ENCODE measurements around the gene TMED10.

- TF ChIP-seq CTCF (IDR thresholded peaks at IDR 0.05) (no peak), POLR2A (IDR thresholded peaks at IDR 0.05) (no peak)
Measured at GRCh38 chr14:75142494-75142893, 33.9 kb downstream of the TMED10 start.
